WTC11 (cell line): ENCODE measurements around the gene MDH2.
"Not testable (repeated sequence)": the region's sequence is repeated elsewhere in the genome, so short reads cannot be mapped to it uniquely, and the experiment has no call there.

Experiments
- GABPB1 ChIP-seq: sonication (generic); formaldehyde crosslinking; IDR thresholded peaks from 2 replicates; pipeline ENCODE4 v1.8.1; 2023; ENCODE audit warnings: mild to moderate bottlenecking, missing genetic modification reagents
- GTF2I ChIP-seq: fragments of 250-450 bp; sonication (Bioruptor Pico); conservative IDR thresholded peaks from 2 replicates; pipeline ENCODE4 v1.4.0; 2021; ENCODE audit warnings: mild to moderate bottlenecking
- NFE2L1 ChIP-seq: sonication (generic); formaldehyde crosslinking; IDR thresholded peaks from 2 replicates; pipeline ENCODE4 v1.8.1; 2023; ENCODE audit warnings: missing genetic modification reagents
- TF ChIP-seq, protein P1 (sequence below): sonication (generic); formaldehyde crosslinking; IDR thresholded peaks from 2 replicates; pipeline ENCODE4 v1.8.0; 2022; ENCODE audit warnings: mild to moderate bottlenecking, missing genetic modification reagents
- TF ChIP-seq, protein P2 (sequence below): fragments of 200-600 bp; IDR thresholded peaks from 2 replicates; pipeline ENCODE4 v1.8.0; 2022; ENCODE audit warnings: antibody characterized with exemption
- TF ChIP-seq, protein P3 (sequence below): sonication (generic); formaldehyde crosslinking; IDR thresholded peaks from 2 replicates; pipeline ENCODE4 v1.8.1; 2022; ENCODE audit warnings: low read depth, missing genetic modification reagents, borderline replicate concordance

DNA sequence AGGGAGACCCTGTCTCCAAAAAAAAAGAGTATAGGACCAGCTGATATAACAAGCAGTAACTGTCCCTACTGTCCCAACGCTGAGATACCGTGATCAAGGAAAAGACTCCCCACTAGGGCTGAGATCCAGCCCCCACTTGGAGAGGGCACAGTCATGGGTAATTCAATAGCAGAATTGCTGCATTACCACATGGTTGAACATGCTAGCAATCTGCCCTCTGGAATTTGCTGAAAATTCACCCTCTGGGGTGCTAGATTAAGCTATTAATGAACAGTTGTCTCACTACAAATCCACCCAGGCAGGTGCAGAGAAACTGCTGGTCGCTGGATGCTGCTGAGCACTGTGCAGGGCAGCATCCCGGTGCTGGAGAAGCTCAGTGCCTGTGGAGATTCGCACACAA lies 46.4 kb downstream of the MDH2 start:
- TF ChIP-seq, protein P1, sequence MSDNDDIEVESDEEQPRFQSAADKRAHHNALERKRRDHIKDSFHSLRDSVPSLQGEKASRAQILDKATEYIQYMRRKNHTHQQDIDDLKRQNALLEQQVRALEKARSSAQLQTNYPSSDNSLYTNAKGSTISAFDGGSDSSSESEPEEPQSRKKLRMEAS = not testable (repeated sequence)
- TF ChIP-seq, protein P2, sequence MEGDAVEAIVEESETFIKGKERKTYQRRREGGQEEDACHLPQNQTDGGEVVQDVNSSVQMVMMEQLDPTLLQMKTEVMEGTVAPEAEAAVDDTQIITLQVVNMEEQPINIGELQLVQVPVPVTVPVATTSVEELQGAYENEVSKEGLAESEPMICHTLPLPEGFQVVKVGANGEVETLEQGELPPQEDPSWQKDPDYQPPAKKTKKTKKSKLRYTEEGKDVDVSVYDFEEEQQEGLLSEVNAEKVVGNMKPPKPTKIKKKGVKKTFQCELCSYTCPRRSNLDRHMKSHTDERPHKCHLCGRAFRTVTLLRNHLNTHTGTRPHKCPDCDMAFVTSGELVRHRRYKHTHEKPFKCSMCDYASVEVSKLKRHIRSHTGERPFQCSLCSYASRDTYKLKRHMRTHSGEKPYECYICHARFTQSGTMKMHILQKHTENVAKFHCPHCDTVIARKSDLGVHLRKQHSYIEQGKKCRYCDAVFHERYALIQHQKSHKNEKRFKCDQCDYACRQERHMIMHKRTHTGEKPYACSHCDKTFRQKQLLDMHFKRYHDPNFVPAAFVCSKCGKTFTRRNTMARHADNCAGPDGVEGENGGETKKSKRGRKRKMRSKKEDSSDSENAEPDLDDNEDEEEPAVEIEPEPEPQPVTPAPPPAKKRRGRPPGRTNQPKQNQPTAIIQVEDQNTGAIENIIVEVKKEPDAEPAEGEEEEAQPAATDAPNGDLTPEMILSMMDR = not testable (repeated sequence)
- TF ChIP-seq, protein P3, sequence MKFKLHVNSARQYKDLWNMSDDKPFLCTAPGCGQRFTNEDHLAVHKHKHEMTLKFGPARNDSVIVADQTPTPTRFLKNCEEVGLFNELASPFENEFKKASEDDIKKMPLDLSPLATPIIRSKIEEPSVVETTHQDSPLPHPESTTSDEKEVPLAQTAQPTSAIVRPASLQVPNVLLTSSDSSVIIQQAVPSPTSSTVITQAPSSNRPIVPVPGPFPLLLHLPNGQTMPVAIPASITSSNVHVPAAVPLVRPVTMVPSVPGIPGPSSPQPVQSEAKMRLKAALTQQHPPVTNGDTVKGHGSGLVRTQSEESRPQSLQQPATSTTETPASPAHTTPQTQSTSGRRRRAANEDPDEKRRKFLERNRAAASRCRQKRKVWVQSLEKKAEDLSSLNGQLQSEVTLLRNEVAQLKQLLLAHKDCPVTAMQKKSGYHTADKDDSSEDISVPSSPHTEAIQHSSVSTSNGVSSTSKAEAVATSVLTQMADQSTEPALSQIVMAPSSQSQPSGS (CRISPR knock-in tag) = not testable (repeated sequence)
- not testable (repeated sequence) for TF ChIP-seq GABPB1, NFE2L1, GTF2I (CRISPR knock-in tag)
